ENCODE measurements around the gene GPR142. TPM values are rescaled to one million over a fixed set of nuclear protein-coding genes. Genes with fewer than 3 reads are reported as not detected.

Gene GPR142
- total and polyA plus RNA-seq, 2 of the 13 experiments (the other 11 are each of a cell fraction or from before 2014, with no cell fraction given): not detected

- TF ChIP-seq, protein P1, sequence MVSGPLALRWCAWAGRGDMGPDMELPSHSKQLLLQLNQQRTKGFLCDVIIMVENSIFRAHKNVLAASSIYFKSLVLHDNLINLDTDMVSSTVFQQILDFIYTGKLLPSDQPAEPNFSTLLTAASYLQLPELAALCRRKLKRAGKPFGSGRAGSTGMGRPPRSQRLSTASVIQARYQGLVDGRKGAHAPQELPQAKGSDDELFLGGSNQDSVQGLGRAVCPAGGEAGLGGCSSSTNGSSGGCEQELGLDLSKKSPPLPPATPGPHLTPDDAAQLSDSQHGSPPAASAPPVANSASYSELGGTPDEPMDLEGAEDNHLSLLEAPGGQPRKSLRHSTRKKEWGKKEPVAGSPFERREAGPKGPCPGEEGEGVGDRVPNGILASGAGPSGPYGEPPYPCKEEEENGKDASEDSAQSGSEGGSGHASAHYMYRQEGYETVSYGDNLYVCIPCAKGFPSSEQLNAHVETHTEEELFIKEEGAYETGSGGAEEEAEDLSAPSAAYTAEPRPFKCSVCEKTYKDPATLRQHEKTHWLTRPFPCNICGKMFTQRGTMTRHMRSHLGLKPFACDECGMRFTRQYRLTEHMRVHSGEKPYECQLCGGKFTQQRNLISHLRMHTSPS (CRISPR knock-in tag; IDR thresholded peaks at IDR 0.05; ENCODE audit: low read depth): no peak
- no peak for TF ChIP-seq PAF1 (CRISPR knock-in tag; IDR thresholded peaks at IDR 0.05)
- TF ChIP-seq ZNF569 (CRISPR knock-in tag; IDR thresholded peaks at IDR 0.05; ENCODE audit: borderline replicate concordance): no peak
- no peak for TF ChIP-seq ZNF180 (CRISPR knock-in tag; IDR thresholded peaks at IDR 0.05; ENCODE audit: borderline replicate concordance, low read depth)
- no peak for TF ChIP-seq ZNF513 (CRISPR knock-in tag; conservative IDR thresholded peaks at IDR 0.05)
- TF ChIP-seq DR1 (CRISPR knock-in tag; IDR thresholded peaks at IDR 0.05): no peak
- no peak for TF ChIP-seq ZNF776 (CRISPR knock-in tag; IDR thresholded peaks at IDR 0.05)
- no peak for TF ChIP-seq RFX1 (IDR thresholded peaks at IDR 0.05)
- peak; percentile 72; the same call in 1 of the 2 replicates for TF ChIP-seq FOXK2 (IDR thresholded peaks at IDR 0.05)
- no peak for TF ChIP-seq NFE2L1 (CRISPR knock-in tag; IDR thresholded peaks at IDR 0.05; ENCODE audit: borderline replicate concordance)
- no peak for TF ChIP-seq ZNF570 (CRISPR knock-in tag; IDR thresholded peaks at IDR 0.05; ENCODE audit: borderline replicate concordance)
- TF ChIP-seq MTF2 (CRISPR knock-in tag; IDR thresholded peaks at IDR 0.05; ENCODE audit: borderline replicate concordance): peak; percentile 62; the same call in 1 of the 2 replicates
- TF ChIP-seq HMG20A (CRISPR knock-in tag; IDR thresholded peaks at IDR 0.05; ENCODE audit: borderline replicate concordance): peak; percentile 89; the same call in 1 of the 2 replicates
- TF ChIP-seq ETV5 (CRISPR knock-in tag; IDR thresholded peaks at IDR 0.05; ENCODE audit: borderline replicate concordance): peak; percentile 83
- peak; percentile 64 for TF ChIP-seq BHLHE40 (IDR thresholded peaks at IDR 0.05; ENCODE audit: low read length)
- no peak for TF ChIP-seq CENPT (CRISPR knock-in tag; IDR thresholded peaks at IDR 0.05; ENCODE audit: low read depth)
- no peak for TF ChIP-seq ZFYVE20 (CRISPR knock-in tag; IDR thresholded peaks at IDR 0.05; ENCODE audit: borderline replicate concordance, low read depth)
- peak; percentile 42; the same call in 1 of the 2 replicates for TF ChIP-seq MAFF (IDR thresholded peaks at IDR 0.05; ENCODE audit: low read depth, low read length)
- TF ChIP-seq MTA3 (CRISPR knock-in tag; IDR thresholded peaks at IDR 0.05): no peak
- no peak for TF ChIP-seq ZNF546 (CRISPR knock-in tag; conservative IDR thresholded peaks at IDR 0.05)
- TF ChIP-seq, protein P2, sequence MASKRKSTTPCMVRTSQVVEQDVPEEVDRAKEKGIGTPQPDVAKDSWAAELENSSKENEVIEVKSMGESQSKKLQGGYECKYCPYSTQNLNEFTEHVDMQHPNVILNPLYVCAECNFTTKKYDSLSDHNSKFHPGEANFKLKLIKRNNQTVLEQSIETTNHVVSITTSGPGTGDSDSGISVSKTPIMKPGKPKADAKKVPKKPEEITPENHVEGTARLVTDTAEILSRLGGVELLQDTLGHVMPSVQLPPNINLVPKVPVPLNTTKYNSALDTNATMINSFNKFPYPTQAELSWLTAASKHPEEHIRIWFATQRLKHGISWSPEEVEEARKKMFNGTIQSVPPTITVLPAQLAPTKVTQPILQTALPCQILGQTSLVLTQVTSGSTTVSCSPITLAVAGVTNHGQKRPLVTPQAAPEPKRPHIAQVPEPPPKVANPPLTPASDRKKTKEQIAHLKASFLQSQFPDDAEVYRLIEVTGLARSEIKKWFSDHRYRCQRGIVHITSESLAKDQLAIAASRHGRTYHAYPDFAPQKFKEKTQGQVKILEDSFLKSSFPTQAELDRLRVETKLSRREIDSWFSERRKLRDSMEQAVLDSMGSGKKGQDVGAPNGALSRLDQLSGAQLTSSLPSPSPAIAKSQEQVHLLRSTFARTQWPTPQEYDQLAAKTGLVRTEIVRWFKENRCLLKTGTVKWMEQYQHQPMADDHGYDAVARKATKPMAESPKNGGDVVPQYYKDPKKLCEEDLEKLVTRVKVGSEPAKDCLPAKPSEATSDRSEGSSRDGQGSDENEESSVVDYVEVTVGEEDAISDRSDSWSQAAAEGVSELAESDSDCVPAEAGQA (IDR thresholded peaks at IDR 0.05; ENCODE audit: low read depth): no peak
- TF ChIP-seq, protein P2 (CRISPR knock-in tag; IDR thresholded peaks at IDR 0.05; ENCODE audit: borderline replicate concordance): no peak
Observed at GRCh38 chr17:74373838-74374606, 6.7 kb downstream of the GPR142 start (continued).

Data from HepG2 (cell line).